Activated B cell treated with CpG ODN at 0.5 μM for 24 hours (primary cell): ENCODE results near the gene OSBPL10. TPM values are rescaled to one million over a fixed set of nuclear protein-coding genes. Genes with fewer than 3 reads are reported as not detected.
A peak's percentile ranks its signal among the peaks of the same experiment; 100 is the strongest.

Source experiments
- ATAC-seq: fragments of 200-7000 bp; cut with Tn5 transposase; one replicate; pipeline ENCODE4 v1.10.0; 2021; ENCODE audit warnings: low read depth, mild to moderate bottlenecking, moderate library complexity
- CTCF ChIA-PET: fragments of 350-600 bp; sonication (Branson Sonifier 250); formaldehyde crosslinking; loops from one replicate; lab custom pipeline; 2021; ENCODE audit warnings: antibody characterized with exemption; lab: Charles Lee
- POLR2A ChIA-PET: fragments of 350-600 bp; sonication (Branson Sonifier 250); formaldehyde crosslinking; loops from one replicate; lab custom pipeline; 2021; ENCODE audit warnings: antibody characterized with exemption; lab: Charles Lee
- DNase-seq: peaks from one replicate; pipeline ENCODE4 v3.0.0; 2022
- H3K27ac Mint-ChIP-seq: one replicate; pipeline ENCODE4 v1.8.0; 2020; ENCODE audit warnings: mixed read lengths
- H3K27me3 Mint-ChIP-seq: one replicate; pipeline ENCODE4 v1.8.0; 2021; ENCODE audit warnings: mixed read lengths
- H3K36me3 Mint-ChIP-seq: one replicate; pipeline ENCODE4 v1.8.0; 2021; ENCODE audit warnings: low read depth, mixed read lengths
- H3K4me1 Mint-ChIP-seq: one replicate; pipeline ENCODE4 v1.8.0; 2021; ENCODE audit warnings: mixed read lengths
- H3K4me3 Mint-ChIP-seq: one replicate; pipeline ENCODE4 v1.8.0; 2020; ENCODE audit warnings: mild to moderate bottlenecking, mixed read lengths
- H3K9me3 Mint-ChIP-seq: one replicate; pipeline ENCODE4 v1.8.0; 2020; ENCODE audit warnings: mixed read lengths
- intact Hi-C: fragments of 100-400 bp; cut with micrococcal nuclease; formaldehyde crosslinking; loops from one replicate; pipeline ENCODE4 v1.15.1; 2024
- total RNA-seq: library from RNA; stranded (reverse); gene quantifications from 2 replicates; pipeline ENCODE4 v1.2.3, GENCODE V29; 2022
- TF ChIP-seq, protein P1 (sequence below): fragments of 200-600 bp; IDR thresholded peaks from one replicate; pipeline ENCODE4 v1.8.0; 2022; ENCODE audit warnings: antibody characterized with exemption, mild to moderate bottlenecking

The OSBPL10 gene
- total RNA-seq, 1 donor from 2014 or later: 137 TPM

DNA sequence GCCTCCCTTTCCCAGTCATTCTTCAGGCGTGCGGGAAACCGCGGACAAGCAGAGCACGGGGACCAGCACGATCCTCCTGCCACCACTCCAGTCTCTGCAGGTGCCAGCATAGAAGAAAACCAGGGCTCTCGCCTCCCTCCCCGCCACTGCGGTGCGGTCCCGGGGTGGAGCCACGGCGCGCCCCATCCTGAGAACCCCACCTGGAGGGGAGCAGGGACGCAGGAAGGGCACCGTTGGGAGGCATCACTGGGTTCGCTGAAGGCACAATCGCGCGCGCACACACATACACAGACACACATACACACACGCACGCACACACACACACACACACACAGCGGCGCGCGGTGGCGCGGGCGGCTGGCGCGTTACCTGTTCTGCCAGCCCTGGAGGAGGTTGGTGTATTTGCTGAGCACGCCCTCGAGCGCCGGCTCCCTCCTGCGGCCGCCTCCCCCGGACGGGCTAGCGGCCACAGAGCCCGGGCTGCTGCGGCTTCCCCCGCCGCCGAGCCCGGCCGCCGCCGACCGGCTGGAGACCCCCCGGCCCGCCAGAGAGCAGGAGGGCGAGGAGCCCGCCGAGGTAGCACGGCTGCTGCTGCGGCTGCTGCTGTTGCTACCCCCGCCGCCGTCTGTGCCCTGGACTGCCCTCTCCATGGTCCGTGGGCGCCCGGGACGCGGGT is 394 bp downstream of the OSBPL10 start:
- Mint-ChIP-seq H3K9me3 (no peaks in the 10 kb centered on the region), H3K36me3 (peaks cover 54% of the 10 kb centered on the region), H3K4me3 (peak overlapping the region; percentile 96), H3K27ac (peak overlapping the region; percentile 92), H3K4me1 (peaks cover 87% of the 10 kb centered on the region), H3K27me3 (no peaks in the 10 kb centered on the region)
- ChIA-PET POLR2A (interaction anchor here (0.6 to 6.1 kb wide), 13 partner anchors 9 to 178 kb away, joined by 3 to 65 read pairs (median 4); no protein-coding TSS in a partner anchor), CTCF (interaction anchor here (0.6 to 2.9 kb wide), 7 partner anchors 10 to 122 kb away, joined by 3 to 13 read pairs (median 4); no protein-coding TSS in a partner anchor)
- DNase-seq (peak; percentile 69), ATAC-seq (peak; percentile 76)
- TF ChIP-seq, protein P1, sequence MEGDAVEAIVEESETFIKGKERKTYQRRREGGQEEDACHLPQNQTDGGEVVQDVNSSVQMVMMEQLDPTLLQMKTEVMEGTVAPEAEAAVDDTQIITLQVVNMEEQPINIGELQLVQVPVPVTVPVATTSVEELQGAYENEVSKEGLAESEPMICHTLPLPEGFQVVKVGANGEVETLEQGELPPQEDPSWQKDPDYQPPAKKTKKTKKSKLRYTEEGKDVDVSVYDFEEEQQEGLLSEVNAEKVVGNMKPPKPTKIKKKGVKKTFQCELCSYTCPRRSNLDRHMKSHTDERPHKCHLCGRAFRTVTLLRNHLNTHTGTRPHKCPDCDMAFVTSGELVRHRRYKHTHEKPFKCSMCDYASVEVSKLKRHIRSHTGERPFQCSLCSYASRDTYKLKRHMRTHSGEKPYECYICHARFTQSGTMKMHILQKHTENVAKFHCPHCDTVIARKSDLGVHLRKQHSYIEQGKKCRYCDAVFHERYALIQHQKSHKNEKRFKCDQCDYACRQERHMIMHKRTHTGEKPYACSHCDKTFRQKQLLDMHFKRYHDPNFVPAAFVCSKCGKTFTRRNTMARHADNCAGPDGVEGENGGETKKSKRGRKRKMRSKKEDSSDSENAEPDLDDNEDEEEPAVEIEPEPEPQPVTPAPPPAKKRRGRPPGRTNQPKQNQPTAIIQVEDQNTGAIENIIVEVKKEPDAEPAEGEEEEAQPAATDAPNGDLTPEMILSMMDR: no peak
- intact Hi-C loops: loop anchor here (1.0 to 10.0 kb wide), 12 partner anchors 8 to 446 kb away; partner anchors contain the start of genes GPD1L and STT3B

DNA sequence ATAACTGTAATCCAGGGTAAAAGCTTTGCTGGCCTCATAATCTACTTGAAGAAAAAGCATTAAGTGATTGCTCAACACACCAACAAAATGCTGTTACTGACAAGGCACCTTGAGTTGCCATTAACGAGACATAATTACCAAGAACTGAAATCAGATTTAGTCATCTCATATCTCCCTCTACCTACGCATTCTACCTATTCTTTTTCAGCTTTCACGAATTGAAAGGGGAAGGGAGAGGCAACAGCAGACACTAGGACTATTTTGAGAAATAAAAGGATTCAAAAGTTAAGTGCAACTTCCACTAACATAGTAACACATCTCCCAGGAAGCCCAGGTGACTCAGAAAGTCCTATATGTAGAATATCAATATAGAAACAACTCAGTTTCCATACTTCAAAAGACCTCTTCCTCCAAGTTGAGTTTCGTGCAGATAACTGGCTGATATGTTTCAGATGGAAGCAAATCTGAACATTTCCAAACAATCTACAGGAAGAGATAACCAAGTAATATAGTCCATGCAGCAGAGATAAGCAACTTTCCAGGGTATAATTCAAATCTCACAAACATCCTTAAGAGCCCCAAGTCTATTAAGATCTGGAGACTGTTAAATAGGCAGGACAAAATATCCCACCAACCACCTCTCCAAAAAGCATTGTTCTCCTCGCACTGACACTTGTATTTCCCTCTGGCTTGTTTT is 1.9 kb downstream of the OSBPL10 start:
- ChIA-PET CTCF (interaction anchor here (1.0 kb wide), 1 partner anchor 12 kb away, joined by 3 read pairs; no protein-coding TSS in a partner anchor), POLR2A (interaction anchor here (0.7 to 1.1 kb wide), 5 partner anchors 8 to 446 kb away, joined by 3 to 6 read pairs (median 4); partner anchors contain the start of gene STT3B)
- H3K36me3 Mint-ChIP-seq: peaks cover 54% of the 10 kb centered on the region
- peak overlapping the region; percentile 96 for H3K4me3 Mint-ChIP-seq
- no peaks in the 10 kb centered on the region for H3K9me3 Mint-ChIP-seq
- H3K4me1 Mint-ChIP-seq: peaks cover 87% of the 10 kb centered on the region
- TF ChIP-seq, protein P1: no peak
- ATAC-seq: no peak
- no peak for DNase-seq
- H3K27ac Mint-ChIP-seq: peak overlapping the region; percentile 77
- intact Hi-C loops: no loop called here
- H3K27me3 Mint-ChIP-seq: no peaks in the 10 kb centered on the region

DNA sequence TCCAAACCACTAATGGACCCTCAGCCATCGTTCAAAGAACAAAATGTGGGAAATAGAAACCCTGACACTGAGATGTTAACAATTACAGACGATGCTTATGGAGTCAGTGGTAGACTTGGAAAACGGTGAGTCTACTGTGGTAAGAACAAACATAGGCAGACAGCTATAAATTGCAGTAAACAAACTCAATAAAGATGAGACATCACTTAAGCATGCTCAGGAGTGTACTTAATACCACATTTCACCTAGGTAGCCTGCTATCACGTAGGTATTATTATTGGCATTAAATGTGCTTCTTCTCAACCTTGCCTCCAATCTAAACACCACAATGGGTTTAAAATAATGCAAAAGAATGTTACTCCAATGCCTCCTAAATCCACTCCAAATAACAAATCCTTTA is 2.5 kb downstream of the OSBPL10 start:
- TF ChIP-seq, protein P1: no peak
- ChIA-PET CTCF (interaction anchor here (1.0 kb wide), 1 partner anchor 12 kb away, joined by 3 read pairs; no protein-coding TSS in a partner anchor), POLR2A (interaction anchor here (0.7 to 1.1 kb wide), 5 partner anchors 8 to 446 kb away, joined by 3 to 6 read pairs (median 4); partner anchors contain the start of gene STT3B)
- DNase-seq (no peak), ATAC-seq (no peak)
- Mint-ChIP-seq H3K36me3 (peaks cover 54% of the 10 kb centered on the region), H3K27ac (peak overlapping the region; percentile 77), H3K27me3 (no peaks in the 10 kb centered on the region), H3K9me3 (no peaks in the 10 kb centered on the region), H3K4me3 (peak overlapping the region; percentile 96), H3K4me1 (peaks cover 88% of the 10 kb centered on the region)
- intact Hi-C loops: no loop called here

DNA sequence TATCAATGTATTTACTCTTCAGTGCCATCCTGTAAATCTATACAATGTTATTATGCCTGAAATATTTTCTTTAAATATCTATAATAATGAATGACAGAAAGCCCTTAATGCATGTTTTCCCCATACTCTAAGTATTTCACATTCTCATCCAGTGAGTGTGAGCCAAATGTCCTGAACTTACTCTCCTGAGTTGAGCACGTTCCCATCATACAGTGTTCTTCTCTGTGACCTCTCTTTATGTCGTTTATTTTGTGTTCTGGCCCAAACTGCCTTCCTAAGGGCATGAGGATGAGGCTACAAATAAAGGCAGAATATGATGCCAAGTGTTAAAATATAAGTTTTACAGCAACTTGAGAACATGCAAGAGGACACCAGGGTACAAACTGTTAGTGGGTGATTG is 3.3 kb downstream of the OSBPL10 start:
- peaks cover 47% of the 10 kb centered on the region for H3K36me3 Mint-ChIP-seq
- no peak for ATAC-seq
- POLR2A ChIA-PET: no interaction called here
- peak overlapping the region; percentile 77 for H3K27ac Mint-ChIP-seq
- H3K4me3 Mint-ChIP-seq: peak overlapping the region; percentile 17
- no peaks in the 10 kb centered on the region for H3K27me3 Mint-ChIP-seq
- peaks cover 88% of the 10 kb centered on the region for H3K4me1 Mint-ChIP-seq
- no peak for DNase-seq
- no peaks in the 10 kb centered on the region for H3K9me3 Mint-ChIP-seq
- CTCF ChIA-PET: no interaction called here
- TF ChIP-seq, protein P1: no peak
- intact Hi-C loops: no loop called here
